OCI-LY3 (cell line): Measurements from ENCODE around the gene TLR6.
A peak's percentile ranks its signal among the peaks of the same experiment; 100 is the strongest.

Experiments
- H2AFZ ChIP-seq: fragments of 200-600, 300-600 bp; shearing (Covaris generic); 2 replicates; pipeline ENCODE4 v1.6.0; 2014; ENCODE audit warnings: antibody characterized with exemption, low read depth, low read length
- H3K27ac ChIP-seq: fragments of 200-600, 300-600 bp; sonication (generic); 2 replicates; pipeline ENCODE4 v1.5.1; 2014; ENCODE audit warnings: mild to moderate bottlenecking, low read length, moderate library complexity, mixed read lengths
- H3K27me3 ChIP-seq: fragments of 200-600, 300-600 bp; sonication (generic); 2 replicates; pipeline ENCODE4 v1.6.1; 2014; ENCODE audit warnings: low read depth, low read length, mixed read lengths
- H3K36me3 ChIP-seq: fragments of 200-600, 300-600 bp; sonication (generic); replicated peaks from 2 replicates; pipeline ENCODE3; 2014; ENCODE audit warnings: low read depth, low read length, mixed read lengths
- H3K4me1 ChIP-seq: fragments of 300-600, 200-600 bp; sonication (generic); 2 replicates; pipeline ENCODE4 v1.6.1; 2014; ENCODE audit warnings: low read length, mixed read lengths
- H3K4me2 ChIP-seq: fragments of 200-600, 300-600 bp; sonication (generic); 2 replicates; pipeline ENCODE4 v1.6.1; 2014; ENCODE audit warnings: low read length, mixed read lengths
- H3K4me3 ChIP-seq: fragments of 300-600, 200-600 bp; sonication (generic); 2 replicates; pipeline ENCODE4 v1.5.1; 2014; ENCODE audit warnings: antibody characterized with exemption, mild to moderate bottlenecking, low read length, moderate library complexity
- H3K79me2 ChIP-seq: fragments of 300-600, 200-600 bp; shearing (Covaris generic); 2 replicates; pipeline ENCODE4 v1.6.1; 2014; ENCODE audit warnings: mild to moderate bottlenecking, low read length, mixed read lengths
- H3K9ac ChIP-seq: fragments of 300-600, 200-600 bp; shearing (Covaris generic); 2 replicates; pipeline ENCODE4 v1.6.0; 2014; ENCODE audit warnings: mild to moderate bottlenecking, low read length, moderate library complexity
- H3K9me3 ChIP-seq: fragments of 200-600, 300-600 bp; shearing (Covaris generic); 2 replicates; pipeline ENCODE4 v1.6.1; 2014; ENCODE audit warnings: low read length, mixed read lengths; ENCODE audit not compliant: insufficient read depth
- H4K20me1 ChIP-seq: fragments of 200-600, 300-600 bp; sonication (generic); 2 replicates; pipeline ENCODE4 v1.6.1; 2016; ENCODE audit warnings: low read length, mixed read lengths; ENCODE audit not compliant: insufficient read depth
- EZH2phosphoT487 ChIP-seq: fragments of 200-600 bp; shearing (Covaris generic); IDR thresholded peaks from 2 replicates; pipeline ENCODE4 v1.6.1; 2018; ENCODE audit warnings: antibody characterized with exemption, mixed run types, low read depth
- TF ChIP-seq, protein P1 (sequence below): fragments of 200-600, 300-600 bp; sonication (generic); IDR thresholded peaks from 2 replicates; pipeline ENCODE4 v1.5.1; 2014; ENCODE audit warnings: antibody characterized with exemption, low read length, low read depth

The TLR6 gene, protein sequence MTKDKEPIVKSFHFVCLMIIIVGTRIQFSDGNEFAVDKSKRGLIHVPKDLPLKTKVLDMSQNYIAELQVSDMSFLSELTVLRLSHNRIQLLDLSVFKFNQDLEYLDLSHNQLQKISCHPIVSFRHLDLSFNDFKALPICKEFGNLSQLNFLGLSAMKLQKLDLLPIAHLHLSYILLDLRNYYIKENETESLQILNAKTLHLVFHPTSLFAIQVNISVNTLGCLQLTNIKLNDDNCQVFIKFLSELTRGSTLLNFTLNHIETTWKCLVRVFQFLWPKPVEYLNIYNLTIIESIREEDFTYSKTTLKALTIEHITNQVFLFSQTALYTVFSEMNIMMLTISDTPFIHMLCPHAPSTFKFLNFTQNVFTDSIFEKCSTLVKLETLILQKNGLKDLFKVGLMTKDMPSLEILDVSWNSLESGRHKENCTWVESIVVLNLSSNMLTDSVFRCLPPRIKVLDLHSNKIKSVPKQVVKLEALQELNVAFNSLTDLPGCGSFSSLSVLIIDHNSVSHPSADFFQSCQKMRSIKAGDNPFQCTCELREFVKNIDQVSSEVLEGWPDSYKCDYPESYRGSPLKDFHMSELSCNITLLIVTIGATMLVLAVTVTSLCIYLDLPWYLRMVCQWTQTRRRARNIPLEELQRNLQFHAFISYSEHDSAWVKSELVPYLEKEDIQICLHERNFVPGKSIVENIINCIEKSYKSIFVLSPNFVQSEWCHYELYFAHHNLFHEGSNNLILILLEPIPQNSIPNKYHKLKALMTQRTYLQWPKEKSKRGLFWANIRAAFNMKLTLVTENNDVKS

DNA sequence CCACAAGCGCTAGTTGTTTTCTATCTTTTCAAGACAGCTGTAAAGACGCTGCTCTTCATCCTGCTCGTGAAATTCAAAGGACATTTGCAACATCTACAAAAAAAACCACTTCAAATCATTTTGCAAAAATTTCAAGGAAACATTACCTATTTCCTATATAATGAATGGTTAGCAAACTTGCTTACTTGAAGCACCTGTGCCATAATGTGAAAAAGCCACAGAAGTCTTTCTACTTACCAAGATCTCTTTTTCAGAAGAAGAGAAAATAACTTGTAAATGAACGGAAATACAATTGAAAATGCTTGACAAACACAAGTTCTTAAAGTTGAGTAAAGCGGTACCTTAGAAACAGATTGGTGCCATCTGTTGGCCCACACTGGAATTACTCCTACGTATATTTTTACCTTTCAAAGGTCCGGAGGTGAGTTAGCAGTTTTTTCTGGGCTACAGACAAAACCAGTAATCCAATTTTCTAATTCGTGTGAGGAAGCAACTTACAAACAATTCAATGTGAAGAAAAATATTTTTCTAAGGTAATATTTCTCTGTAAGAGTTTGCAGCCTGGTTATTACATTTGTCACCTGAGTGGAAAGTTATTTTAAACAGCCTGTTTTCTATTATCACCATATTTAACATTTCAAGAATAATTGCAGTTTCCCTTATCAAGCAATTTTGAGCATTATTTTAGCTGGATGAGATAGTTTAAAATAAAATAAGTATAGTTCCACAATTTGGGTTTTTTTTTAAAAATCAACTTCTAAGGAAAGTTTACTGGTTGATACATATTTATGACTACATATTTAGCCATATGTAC lies at the start of gene TLR6:
Gene TLR6 (minus strand): TSS at position 294 of the 814 bp plus-strand sequence. CDS start 27,344 bp downstream, outside the sequence.
- H3K27ac ChIP-seq = peak within 1 kb of the TSS; percentile 93
- peak within 1 kb of the TSS; percentile 90 for H3K4me2 ChIP-seq
- H4K20me1 ChIP-seq = no peaks in the 10 kb centered on the region
- TF ChIP-seq, protein P1, sequence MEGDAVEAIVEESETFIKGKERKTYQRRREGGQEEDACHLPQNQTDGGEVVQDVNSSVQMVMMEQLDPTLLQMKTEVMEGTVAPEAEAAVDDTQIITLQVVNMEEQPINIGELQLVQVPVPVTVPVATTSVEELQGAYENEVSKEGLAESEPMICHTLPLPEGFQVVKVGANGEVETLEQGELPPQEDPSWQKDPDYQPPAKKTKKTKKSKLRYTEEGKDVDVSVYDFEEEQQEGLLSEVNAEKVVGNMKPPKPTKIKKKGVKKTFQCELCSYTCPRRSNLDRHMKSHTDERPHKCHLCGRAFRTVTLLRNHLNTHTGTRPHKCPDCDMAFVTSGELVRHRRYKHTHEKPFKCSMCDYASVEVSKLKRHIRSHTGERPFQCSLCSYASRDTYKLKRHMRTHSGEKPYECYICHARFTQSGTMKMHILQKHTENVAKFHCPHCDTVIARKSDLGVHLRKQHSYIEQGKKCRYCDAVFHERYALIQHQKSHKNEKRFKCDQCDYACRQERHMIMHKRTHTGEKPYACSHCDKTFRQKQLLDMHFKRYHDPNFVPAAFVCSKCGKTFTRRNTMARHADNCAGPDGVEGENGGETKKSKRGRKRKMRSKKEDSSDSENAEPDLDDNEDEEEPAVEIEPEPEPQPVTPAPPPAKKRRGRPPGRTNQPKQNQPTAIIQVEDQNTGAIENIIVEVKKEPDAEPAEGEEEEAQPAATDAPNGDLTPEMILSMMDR = peak; percentile 83
- no peak for TF ChIP-seq EZH2phosphoT487
- H3K27me3 ChIP-seq = no peaks in the 10 kb centered on the region
- peak within 1 kb of the TSS; percentile 75 for H3K4me3 ChIP-seq
- H3K36me3 ChIP-seq = peaks cover 7% of the 10 kb centered on the region
- H3K79me2 ChIP-seq = peaks cover 22% of the 10 kb centered on the region
- H3K4me1 ChIP-seq = peaks cover 61% of the 10 kb centered on the region
- H2AFZ ChIP-seq = peak within 1 kb of the TSS; percentile 43; the same call in 1 of the 2 replicates
- peak within 1 kb of the TSS; percentile 90 for H3K9ac ChIP-seq
- H3K9me3 ChIP-seq = no peaks in the 10 kb centered on the region

DNA sequence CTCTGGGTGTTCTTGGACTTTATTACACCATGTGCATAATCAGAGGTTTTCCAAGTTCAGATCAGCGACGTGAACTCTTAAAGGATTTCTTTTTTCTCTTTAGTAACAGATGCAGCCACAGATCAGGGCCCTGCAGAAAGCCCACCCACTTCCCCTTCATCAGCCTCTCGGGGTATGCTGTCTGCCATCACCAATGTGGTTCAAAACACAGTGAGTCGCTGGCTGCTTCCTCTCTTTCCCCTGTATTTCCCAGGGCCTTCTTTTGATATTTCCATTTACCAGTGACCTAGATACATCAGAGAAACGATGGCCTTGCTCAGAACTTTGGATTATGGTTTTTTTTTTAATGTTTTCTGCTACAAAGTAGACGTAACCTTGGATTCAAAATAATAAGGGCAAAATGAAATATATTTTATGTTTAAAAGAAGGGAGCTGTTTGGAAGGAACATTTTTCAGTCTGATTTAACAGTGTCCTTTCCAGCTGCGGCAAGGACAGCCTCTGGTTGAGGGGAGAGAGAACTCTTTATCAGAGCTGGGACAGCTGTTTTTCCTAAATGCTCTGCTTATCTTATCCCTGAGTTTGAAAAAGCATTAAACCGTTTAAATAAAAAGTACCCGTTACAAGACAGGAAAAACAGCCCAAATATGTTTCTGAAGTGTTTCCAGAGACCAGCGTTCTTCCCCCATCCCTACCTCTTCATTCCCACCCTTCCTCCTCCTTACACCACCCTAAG lies 49.2 kb upstream of the TLR6 start:
- TF ChIP-seq EZH2phosphoT487 = no peak
- TF ChIP-seq, protein P1 = no peak
- Histone ChIP-seq H3K4me3 (no peak overlapping the region), H3K9ac (no peak overlapping the region), H2AFZ (no peak overlapping the region), H3K27me3 (no peaks in the 10 kb centered on the region), H4K20me1 (no peaks in the 10 kb centered on the region), H3K27ac (no peak overlapping the region), H3K9me3 (no peaks in the 10 kb centered on the region), H3K4me2 (no peak overlapping the region), H3K4me1 (peaks cover 9% of the 10 kb centered on the region), H3K79me2 (no peaks in the 10 kb centered on the region), H3K36me3 (no peaks in the 10 kb centered on the region)

DNA sequence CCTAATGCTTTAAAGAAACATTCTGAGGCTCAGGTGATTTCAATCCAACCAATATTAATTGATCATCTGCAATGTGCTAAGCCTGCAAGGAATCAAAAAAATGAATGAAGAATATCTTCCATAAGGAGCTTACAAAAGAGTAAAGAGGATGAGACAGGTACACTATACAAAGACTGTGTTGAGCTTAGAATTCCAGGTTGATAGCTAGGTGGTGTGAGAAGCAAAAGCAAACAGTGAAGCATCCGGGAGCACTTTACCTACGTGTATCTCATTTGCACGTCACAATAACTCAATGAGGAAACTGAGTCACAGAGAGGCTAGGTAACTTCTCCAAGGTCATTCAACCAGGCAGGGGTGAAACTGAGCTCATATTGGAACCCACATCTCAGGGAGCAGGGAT lies 48.1 kb upstream of the TLR6 start:
- Histone ChIP-seq H3K36me3 (no peaks in the 10 kb centered on the region), H2AFZ (no peak overlapping the region), H3K4me2 (no peak overlapping the region), H3K9ac (no peak overlapping the region), H3K27me3 (no peaks in the 10 kb centered on the region), H3K9me3 (no peaks in the 10 kb centered on the region), H3K27ac (no peak overlapping the region), H3K4me1 (peaks cover 9% of the 10 kb centered on the region), H3K79me2 (no peaks in the 10 kb centered on the region), H3K4me3 (no peak overlapping the region), H4K20me1 (no peaks in the 10 kb centered on the region)
- no peak for TF ChIP-seq EZH2phosphoT487
- TF ChIP-seq, protein P1 = no peak
